Renal cortex interstitium (tissue), 11 donors: ENCODE results near the gene ARHGAP24. TPM values are rescaled to one million over a fixed set of nuclear protein-coding genes. Genes with fewer than 3 reads are reported as not detected.
"Not testable (repeated sequence)": the region's sequence is repeated elsewhere in the genome, so short reads cannot be mapped to it uniquely, and the experiment has no call there.

ENCODE experiments used
- DNase-seq, 11 donors: peaks; one replicate each; pipeline ENCODE4 v3.0.0-alpha.2; 2013; ENCODE audit warnings: low read depth in 9 of 11, low spot score in 4 of 11; ENCODE audit errors: extremely low read depth in 1 of 11
- polyA plus RNA-seq, 3 donors: library from polyadenylated mRNA; unstranded; fragments of 120-200 nt; gene quantifications; one replicate each; pipeline ENCODE4 v1.2.1, GENCODE V29; 2013; ENCODE audit not compliant: insufficient read length in 3 of 3

ARHGAP24 gene
- polyA plus RNA-seq, 3 donors, result 101 to 124 (median 118) TPM

- DNase-seq, result not testable (repeated sequence)
Observed at GRCh38 chr4:85839981-85840451, 365.1 kb downstream of the ARHGAP24 start.

GRCh38 chr4:85842540-85842939 lies 367.6 kb downstream of the ARHGAP24 start:
- no peak for DNase-seq

- not testable (repeated sequence) for DNase-seq
Observed at GRCh38 chr4:85853740-85854139, 378.8 kb downstream of the ARHGAP24 start.

- DNase-seq, result no peak
Observed at GRCh38 chr4:85854546-85854945, 379.6 kb downstream of the ARHGAP24 start.

- no peak for DNase-seq
Observed at GRCh38 chr4:85860066-85860740, 385.3 kb downstream of the ARHGAP24 start.

GRCh38 chr4:85861064-85861765 lies 386.3 kb downstream of the ARHGAP24 start:
- peak in 9 of 11 donors; percentile 45 to 81 (median 66) for DNase-seq

- no peak for DNase-seq
Observed at GRCh38 chr4:85862896-85863295, 387.9 kb downstream of the ARHGAP24 start.

GRCh38 chr4:85864259-85865205 lies 389.6 kb downstream of the ARHGAP24 start:
- DNase-seq, result no peak

GRCh38 chr4:85865256-85865655 lies 390.3 kb downstream of the ARHGAP24 start:
- no peak for DNase-seq

GRCh38 chr4:85866508-85866907 lies 391.6 kb downstream of the ARHGAP24 start:
- no peak for DNase-seq

GRCh38 chr4:85867271-85867670 lies 392.3 kb downstream of the ARHGAP24 start:
- no peak for DNase-seq

GRCh38 chr4:85869181-85869580 lies 394.2 kb downstream of the ARHGAP24 start:
- DNase-seq, result peak in 8 of 11 donors; percentile 38 to 81 (median 56)

GRCh38 chr4:85870298-85871083 lies 395.5 kb downstream of the ARHGAP24 start:
- DNase-seq, result no peak

- DNase-seq, result no peak
Observed at GRCh38 chr4:85873566-85873965, 398.6 kb downstream of the ARHGAP24 start.

- no peak for DNase-seq
Observed at GRCh38 chr4:85879518-85879917, 404.6 kb downstream of the ARHGAP24 start.

GRCh38 chr4:85883180-85883579 lies 408.2 kb downstream of the ARHGAP24 start:
- DNase-seq, result no peak

- DNase-seq, result no peak
Observed at GRCh38 chr4:85884251-85884650, 409.3 kb downstream of the ARHGAP24 start.

- no peak for DNase-seq
Observed at GRCh38 chr4:85886665-85887064, 411.7 kb downstream of the ARHGAP24 start.

- no peak for DNase-seq
Observed at GRCh38 chr4:85889314-85889713, 414.4 kb downstream of the ARHGAP24 start.
